Stomach smooth muscle (tissue), 2 donors: Measurements from ENCODE around the gene LRRC4C.

Experiments used
- H3K27ac ChIP-seq: one replicate; pipeline ENCODE4 v1.7.0; 2013; ENCODE audit warnings: mild to moderate bottlenecking, low read length, inconsistent platforms
- H3K27me3 ChIP-seq, 2 donors: one replicate each; pipeline ENCODE4 v1.7.0; 2013; ENCODE audit warnings: low read length in 2 of 2; ENCODE audit not compliant: insufficient read depth in 2 of 2, control insufficient read depth in 1 of 2
- H3K36me3 ChIP-seq, 2 donors: one replicate each; pipeline ENCODE4 v1.7.0; 2013; ENCODE audit warnings: low read length in 2 of 2; ENCODE audit not compliant: control insufficient read depth in 2 of 2, insufficient read depth in 2 of 2
- H3K4me1 ChIP-seq: one replicate; pipeline ENCODE4 v1.7.0; 2013; ENCODE audit warnings: low read length; ENCODE audit not compliant: control insufficient read depth, insufficient read depth
- H3K4me3 ChIP-seq, 2 donors: one replicate each; pipeline ENCODE4 v1.7.0; 2013; ENCODE audit warnings: low read length in 2 of 2
- H3K9ac ChIP-seq, 2 donors: one replicate each; pipeline ENCODE4 v1.7.0; 2013; ENCODE audit warnings: low read length in 2 of 2, mild to moderate bottlenecking in 1 of 2
- H3K9me3 ChIP-seq, 2 donors: one replicate each; pipeline ENCODE4 v1.7.0; 2013; ENCODE audit warnings: low read length in 2 of 2; ENCODE audit not compliant: control insufficient read depth in 2 of 2
- donor health status: healthy.
- donor health status: Pancreatic carcinoma.

The LRRC4C gene

DNA sequence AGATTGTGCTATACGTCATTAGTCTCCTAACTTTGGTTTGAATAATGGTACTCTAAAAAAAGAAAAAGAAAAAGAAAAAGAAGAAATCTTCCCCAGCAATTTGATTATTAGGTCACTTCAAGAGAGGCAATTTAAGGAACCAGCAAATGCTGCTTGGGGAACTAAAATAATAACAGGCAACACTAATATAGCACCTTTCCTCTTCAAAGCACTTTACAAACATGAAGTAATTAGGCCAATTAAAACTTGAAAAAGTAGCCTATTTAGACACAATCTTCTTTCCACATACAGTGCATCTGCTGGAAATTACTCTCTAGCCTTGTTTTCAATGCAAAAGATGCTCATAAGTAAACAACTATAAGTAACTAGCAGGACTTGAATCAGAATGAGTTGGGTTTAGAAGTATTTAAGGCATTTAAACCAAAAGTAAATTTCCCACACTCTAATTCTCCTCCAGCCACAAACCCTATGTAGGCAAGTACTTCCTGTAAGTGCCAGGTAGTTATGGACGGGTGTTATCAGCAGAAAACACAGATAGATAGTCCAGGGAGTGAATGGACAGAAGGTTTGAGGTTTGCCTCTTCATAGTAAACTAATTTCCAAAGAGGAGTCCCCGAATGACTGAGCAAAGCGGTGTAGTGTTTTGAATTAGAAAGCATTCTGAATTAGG is 44.5 kb downstream of the LRRC4C start:
- Histone ChIP-seq H3K4me1 (no peaks in the 10 kb centered on the region), H3K27me3 (no peaks in the 10 kb centered on the region), H3K36me3 (no peaks in the 10 kb centered on the region), H3K4me3 (no peak overlapping the region), H3K27ac (no peak overlapping the region), H3K9me3 (no peaks in the 10 kb centered on the region), H3K9ac (no peak overlapping the region)

GRCh38 chr11:41413843-41414242 is 45.6 kb downstream of the LRRC4C start:
- no peaks in the 10 kb centered on the region for H3K9me3 ChIP-seq
- H3K27me3 ChIP-seq, result no peaks in the 10 kb centered on the region
- no peak overlapping the region for H3K27ac ChIP-seq
- no peaks in the 10 kb centered on the region for H3K4me1 ChIP-seq
- no peak overlapping the region for H3K9ac ChIP-seq
- no peaks in the 10 kb centered on the region for H3K36me3 ChIP-seq
- no peak overlapping the region for H3K4me3 ChIP-seq

GRCh38 chr11:41405812-41406211 is 53.6 kb downstream of the LRRC4C start:
- Histone ChIP-seq H3K27me3 (no peaks in the 10 kb centered on the region), H3K9me3 (no peaks in the 10 kb centered on the region), H3K27ac (no peak overlapping the region), H3K4me1 (no peaks in the 10 kb centered on the region), H3K9ac (no peak overlapping the region), H3K36me3 (no peaks in the 10 kb centered on the region), H3K4me3 (no peak overlapping the region)

GRCh38 chr11:41404109-41404508 is 55.3 kb downstream of the LRRC4C start:
- no peaks in the 10 kb centered on the region for H3K9me3 ChIP-seq
- no peaks in the 10 kb centered on the region for H3K27me3 ChIP-seq
- H3K4me3 ChIP-seq, result no peak overlapping the region
- no peaks in the 10 kb centered on the region for H3K4me1 ChIP-seq
- H3K9ac ChIP-seq, result no peak overlapping the region
- H3K36me3 ChIP-seq, result no peaks in the 10 kb centered on the region
- H3K27ac ChIP-seq, result no peak overlapping the region

GRCh38 chr11:41403458-41403857 is 56.0 kb downstream of the LRRC4C start:
- no peaks in the 10 kb centered on the region for H3K4me1 ChIP-seq
- H3K9ac ChIP-seq, result no peak overlapping the region
- H3K9me3 ChIP-seq, result no peaks in the 10 kb centered on the region
- H3K4me3 ChIP-seq, result no peak overlapping the region
- no peaks in the 10 kb centered on the region for H3K36me3 ChIP-seq
- no peak overlapping the region for H3K27ac ChIP-seq
- H3K27me3 ChIP-seq, result no peaks in the 10 kb centered on the region

DNA sequence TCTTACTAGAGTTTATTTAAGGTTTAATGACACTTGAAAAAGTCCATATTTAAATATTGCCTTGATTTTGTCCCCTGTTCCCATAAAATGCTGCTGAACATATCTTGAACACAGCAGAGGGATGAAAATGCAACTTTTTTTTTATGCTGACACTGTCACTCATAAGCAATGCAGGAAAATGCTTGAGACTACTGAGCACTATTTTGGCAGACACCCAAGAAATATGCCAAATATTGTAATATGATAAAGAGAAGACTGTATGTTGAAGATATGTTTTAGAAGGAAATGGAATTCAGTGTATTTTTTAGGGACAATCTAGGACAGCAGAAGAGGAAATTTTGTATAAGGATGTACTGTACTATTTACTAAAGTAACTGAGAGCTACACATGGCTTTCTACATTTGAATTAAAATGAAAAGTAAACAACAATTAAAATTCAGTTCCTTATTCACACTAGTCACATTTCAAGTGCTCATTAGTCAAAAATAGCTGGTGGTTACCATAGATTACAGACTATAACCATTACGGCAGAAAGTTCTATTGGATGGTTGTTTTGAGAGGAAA is 58.6 kb downstream of the LRRC4C start:
- Histone ChIP-seq H3K4me3 (no peak overlapping the region), H3K9ac (no peak overlapping the region), H3K4me1 (no peaks in the 10 kb centered on the region), H3K27me3 (no peaks in the 10 kb centered on the region), H3K9me3 (no peaks in the 10 kb centered on the region), H3K36me3 (no peaks in the 10 kb centered on the region), H3K27ac (no peak overlapping the region)

DNA sequence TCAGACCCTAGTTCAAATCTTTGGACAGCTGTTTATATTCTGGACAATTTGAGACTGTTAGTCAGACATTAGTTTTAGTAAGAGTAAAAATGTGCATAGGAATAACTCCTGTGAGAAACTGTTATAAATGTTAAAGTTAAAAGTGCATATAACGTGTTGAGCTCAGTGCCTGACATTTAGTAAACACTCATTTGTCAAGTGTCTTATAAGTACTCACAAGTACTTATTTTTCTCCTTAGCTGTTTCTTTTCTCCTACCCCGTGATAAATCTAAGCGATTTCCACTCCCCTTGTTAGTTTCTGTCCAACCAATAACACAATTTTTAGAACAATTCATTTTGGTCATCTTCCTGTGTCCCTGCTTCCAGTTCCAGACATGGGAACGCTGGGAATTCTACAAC is 59.3 kb downstream of the LRRC4C start:
- no peaks in the 10 kb centered on the region for H3K27me3 ChIP-seq
- no peaks in the 10 kb centered on the region for H3K36me3 ChIP-seq
- H3K4me1 ChIP-seq, result no peaks in the 10 kb centered on the region
- no peak overlapping the region for H3K27ac ChIP-seq
- H3K4me3 ChIP-seq, result no peak overlapping the region
- no peaks in the 10 kb centered on the region for H3K9me3 ChIP-seq
- H3K9ac ChIP-seq, result no peak overlapping the region

GRCh38 chr11:41399323-41399722 is 60.1 kb downstream of the LRRC4C start:
- Histone ChIP-seq H3K9me3 (no peaks in the 10 kb centered on the region), H3K36me3 (no peaks in the 10 kb centered on the region), H3K4me1 (no peaks in the 10 kb centered on the region), H3K27ac (no peak overlapping the region), H3K4me3 (no peak overlapping the region), H3K27me3 (no peaks in the 10 kb centered on the region), H3K9ac (no peak overlapping the region)

GRCh38 chr11:41398175-41398574 is 61.3 kb downstream of the LRRC4C start:
- no peak overlapping the region for H3K27ac ChIP-seq
- H3K9me3 ChIP-seq, result no peaks in the 10 kb centered on the region

DNA sequence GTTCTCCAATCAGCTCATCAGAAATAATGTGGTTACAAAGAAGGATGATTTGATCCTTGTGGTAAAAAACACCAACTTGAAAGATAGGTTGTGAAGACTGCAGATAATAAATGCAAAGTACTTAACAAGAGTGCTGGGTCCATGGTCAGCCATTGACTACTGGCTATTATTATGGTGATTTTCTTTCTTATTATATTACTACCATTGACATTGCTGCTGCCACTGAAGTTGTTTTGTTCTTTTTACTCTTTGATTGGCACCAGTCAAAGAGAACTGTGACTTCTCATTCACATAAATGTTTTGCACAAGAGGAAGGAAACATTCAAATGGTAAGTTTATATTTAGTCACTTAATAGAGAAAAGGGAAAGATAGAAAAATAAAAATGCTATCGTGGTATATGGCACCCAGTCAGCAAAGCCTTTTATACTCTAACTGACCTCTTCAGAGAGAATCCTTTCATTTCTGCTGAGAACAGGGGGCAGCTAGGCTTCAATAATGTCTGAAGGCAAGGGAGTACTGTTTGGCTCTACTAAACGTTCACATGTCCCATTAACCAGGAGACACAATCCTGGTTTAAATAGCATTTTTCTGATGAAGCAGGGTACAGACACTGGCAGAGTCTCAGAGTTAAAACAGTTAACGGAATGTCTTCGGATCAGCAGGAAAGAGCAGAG is 64.8 kb downstream of the LRRC4C start:
- Histone ChIP-seq H3K27ac (no peak overlapping the region), H3K9ac (no peak overlapping the region), H3K4me1 (no peaks in the 10 kb centered on the region), H3K4me3 (no peak overlapping the region), H3K9me3 (no peaks in the 10 kb centered on the region), H3K27me3 (no peaks in the 10 kb centered on the region), H3K36me3 (no peaks in the 10 kb centered on the region)

More at GRCh38 chr11:41398175-41398574, 61.3 kb downstream of the LRRC4C start:
- Histone ChIP-seq H3K9ac (no peak overlapping the region), H3K27me3 (no peaks in the 10 kb centered on the region), H3K4me1 (no peaks in the 10 kb centered on the region), H3K4me3 (no peak overlapping the region), H3K36me3 (no peaks in the 10 kb centered on the region)

GRCh38 chr11:41392596-41392995 is 66.9 kb downstream of the LRRC4C start:
- Histone ChIP-seq H3K36me3 (no peaks in the 10 kb centered on the region), H3K4me3 (no peak overlapping the region), H3K4me1 (no peaks in the 10 kb centered on the region), H3K27ac (no peak overlapping the region), H3K9ac (no peak overlapping the region), H3K9me3 (no peaks in the 10 kb centered on the region), H3K27me3 (no peaks in the 10 kb centered on the region)
